ENCODE data around the gene RNF213.

GRCh38 chr17:80277751-80278671 is 17.4 kb downstream of the RNF213 start:
- TF ChIP-seq CTCF (IDR thresholded peaks at IDR 0.05) (no peak), POLR2AphosphoS5 (IDR thresholded peaks at IDR 0.05) (no peak)
